Measurements from ENCODE around the gene ASB1.

Gene ASB1

GRCh38 chr2:238415036-238415764 lies 11.5 kb upstream of the ASB1 start:
- no peak for DNase-seq (ENCODE audit: low read depth, low spot score)
- WGBS (ENCODE audit: insufficient coverage, insufficient read length): no CpG with 5 or more reads among the region's 12 CpGs
- H3K4me1 ChIP-seq (ENCODE audit: control insufficient read depth, insufficient read depth, low read length): no peaks in the 10 kb centered on the region
- no peaks in the 10 kb centered on the region for H3K36me3 ChIP-seq (ENCODE audit: control insufficient read depth, insufficient read depth, low read length)
- no peak overlapping the region for H3K4me3 ChIP-seq (ENCODE audit: low read length)
- no peaks in the 10 kb centered on the region; the same call in 1 of the 2 replicates for H3K9me3 ChIP-seq (ENCODE audit: control insufficient read depth, insufficient read depth, low read length)
- H3K27me3 ChIP-seq (ENCODE audit: control insufficient read depth, insufficient read depth, low read length): no peaks in the 10 kb centered on the region
- no peak overlapping the region for H3K27ac ChIP-seq (ENCODE audit: low read length)

GRCh38 chr2:238415893-238416292 lies 10.8 kb upstream of the ASB1 start:
- Histone ChIP-seq H3K4me1 (ENCODE audit: control insufficient read depth, insufficient read depth, low read length) (0 out of 2 replicates have a peak, but pooled peaks cover 1% of the 10 kb centered on the region), H3K4me3 (ENCODE audit: low read length) (no peak overlapping the region), H3K36me3 (ENCODE audit: control insufficient read depth, insufficient read depth, low read length) (no peaks in the 10 kb centered on the region), H3K27ac (ENCODE audit: low read length) (no peak overlapping the region), H3K9me3 (ENCODE audit: control insufficient read depth, insufficient read depth, low read length) (no peaks in the 10 kb centered on the region; the same call in 1 of the 2 replicates), H3K27me3 (ENCODE audit: control insufficient read depth, insufficient read depth, low read length) (no peaks in the 10 kb centered on the region)
- no CpG with 5 or more reads among the region's 5 CpGs for WGBS (ENCODE audit: insufficient coverage, insufficient read length)
- no peak for DNase-seq (ENCODE audit: low read depth, low spot score)

GRCh38 chr2:238418196-238418998 lies 8.3 kb upstream of the ASB1 start:
- Histone ChIP-seq H3K4me1 (ENCODE audit: control insufficient read depth, insufficient read depth, low read length) (0 out of 2 replicates have a peak, but pooled peaks cover 1% of the 10 kb centered on the region), H3K9me3 (ENCODE audit: control insufficient read depth, insufficient read depth, low read length) (no peaks in the 10 kb centered on the region; the same call in 1 of the 2 replicates), H3K27me3 (ENCODE audit: control insufficient read depth, insufficient read depth, low read length) (no peaks in the 10 kb centered on the region), H3K27ac (ENCODE audit: low read length) (no peak overlapping the region), H3K36me3 (ENCODE audit: control insufficient read depth, insufficient read depth, low read length) (no peaks in the 10 kb centered on the region), H3K4me3 (ENCODE audit: low read length) (no peak overlapping the region)
- no CpG with 5 or more reads among the region's 6 CpGs for WGBS (ENCODE audit: insufficient coverage, insufficient read length)
- DNase-seq (ENCODE audit: low read depth, low spot score): no peak

- no peak overlapping the region for H3K4me3 ChIP-seq (ENCODE audit: low read length)
- H3K4me1 ChIP-seq (ENCODE audit: control insufficient read depth, insufficient read depth, low read length): 0 out of 2 replicates have a peak, but pooled peaks cover 1% of the 10 kb centered on the region
- no peaks in the 10 kb centered on the region for H3K36me3 ChIP-seq (ENCODE audit: control insufficient read depth, insufficient read depth, low read length)
- no CpG with 5 or more reads among the region's 2 CpGs for WGBS (ENCODE audit: insufficient coverage, insufficient read length)
- no peaks in the 10 kb centered on the region for H3K27me3 ChIP-seq (ENCODE audit: control insufficient read depth, insufficient read depth, low read length)
- no peak for DNase-seq (ENCODE audit: low read depth, low spot score)
- no peaks in the 10 kb centered on the region; the same call in 1 of the 2 replicates for H3K9me3 ChIP-seq (ENCODE audit: control insufficient read depth, insufficient read depth, low read length)
- H3K27ac ChIP-seq (ENCODE audit: low read length): no peak overlapping the region
Observed at GRCh38 chr2:238418999-238419546, 7.7 kb upstream of the ASB1 start.

GRCh38 chr2:238420442-238420841 lies 6.3 kb upstream of the ASB1 start:
- H3K27ac ChIP-seq (ENCODE audit: low read length): no peak overlapping the region
- no peaks in the 10 kb centered on the region for H3K27me3 ChIP-seq (ENCODE audit: control insufficient read depth, insufficient read depth, low read length)
- no peaks in the 10 kb centered on the region; the same call in 1 of the 2 replicates for H3K9me3 ChIP-seq (ENCODE audit: control insufficient read depth, insufficient read depth, low read length)
- whole genome bisulfite sequencing (ENCODE audit: insufficient coverage, insufficient read length): no CpG with 5 or more reads among the region's 8 CpGs
- no peak overlapping the region for H3K4me3 ChIP-seq (ENCODE audit: low read length)
- DNase-seq (ENCODE audit: low read depth, low spot score): no peak
- H3K36me3 ChIP-seq (ENCODE audit: control insufficient read depth, insufficient read depth, low read length): no peaks in the 10 kb centered on the region
- 0 out of 2 replicates have a peak, but pooled peaks cover 1% of the 10 kb centered on the region for H3K4me1 ChIP-seq (ENCODE audit: control insufficient read depth, insufficient read depth, low read length)

GRCh38 chr2:238420878-238421694 lies 5.6 kb upstream of the ASB1 start:
- WGBS (ENCODE audit: insufficient coverage, insufficient read length): no CpG with 5 or more reads among the region's 16 CpGs
- no peak overlapping the region for H3K4me3 ChIP-seq (ENCODE audit: low read length)
- H3K36me3 ChIP-seq (ENCODE audit: control insufficient read depth, insufficient read depth, low read length): no peaks in the 10 kb centered on the region
- H3K27ac ChIP-seq (ENCODE audit: low read length): no peak overlapping the region
- H3K4me1 ChIP-seq (ENCODE audit: control insufficient read depth, insufficient read depth, low read length): peaks cover 4% of the 10 kb centered on the region; the same call in 1 of the 2 replicates
- no peak for DNase-seq (ENCODE audit: low read depth, low spot score)
- H3K27me3 ChIP-seq (ENCODE audit: control insufficient read depth, insufficient read depth, low read length): no peaks in the 10 kb centered on the region
- H3K9me3 ChIP-seq (ENCODE audit: control insufficient read depth, insufficient read depth, low read length): no peaks in the 10 kb centered on the region; the same call in 1 of the 2 replicates

- Histone ChIP-seq H3K27ac (ENCODE audit: low read length) (no peak overlapping the region), H3K4me3 (ENCODE audit: low read length) (no peak overlapping the region), H3K9me3 (ENCODE audit: control insufficient read depth, insufficient read depth, low read length) (no peaks in the 10 kb centered on the region), H3K27me3 (ENCODE audit: control insufficient read depth, insufficient read depth, low read length) (no peaks in the 10 kb centered on the region), H3K4me1 (ENCODE audit: control insufficient read depth, insufficient read depth, low read length) (peaks cover 4% of the 10 kb centered on the region; the same call in 1 of the 2 replicates), H3K36me3 (ENCODE audit: control insufficient read depth, insufficient read depth, low read length) (no peaks in the 10 kb centered on the region)
- no CpG with 5 or more reads among the region's 18 CpGs for WGBS (ENCODE audit: insufficient coverage, insufficient read length)
- no peak for DNase-seq (ENCODE audit: low read depth, low spot score)
Observed at GRCh38 chr2:238421695-238422035, 5.1 kb upstream of the ASB1 start.

GRCh38 chr2:238422285-238422684 lies 4.4 kb upstream of the ASB1 start:
- Histone ChIP-seq H3K4me1 (ENCODE audit: control insufficient read depth, insufficient read depth, low read length) (peaks cover 4% of the 10 kb centered on the region; the same call in 1 of the 2 replicates), H3K4me3 (ENCODE audit: low read length) (no peak overlapping the region), H3K27ac (ENCODE audit: low read length) (no peak overlapping the region), H3K27me3 (ENCODE audit: control insufficient read depth, insufficient read depth, low read length) (no peaks in the 10 kb centered on the region), H3K9me3 (ENCODE audit: control insufficient read depth, insufficient read depth, low read length) (no peaks in the 10 kb centered on the region), H3K36me3 (ENCODE audit: control insufficient read depth, insufficient read depth, low read length) (no peaks in the 10 kb centered on the region)
- WGBS (ENCODE audit: insufficient coverage, insufficient read length): no CpG with 5 or more reads among the region's 10 CpGs
- no peak for DNase-seq (ENCODE audit: low read depth, low spot score)

GRCh38 chr2:238422940-238423339 lies 3.8 kb upstream of the ASB1 start:
- DNase-seq (ENCODE audit: low read depth, low spot score): no peak
- no peaks in the 10 kb centered on the region for H3K27me3 ChIP-seq (ENCODE audit: control insufficient read depth, insufficient read depth, low read length)
- WGBS (ENCODE audit: insufficient coverage, insufficient read length): no CpG with 5 or more reads among the region's 7 CpGs
- H3K4me1 ChIP-seq (ENCODE audit: control insufficient read depth, insufficient read depth, low read length): peaks cover 4% of the 10 kb centered on the region; the same call in 1 of the 2 replicates
- no peaks in the 10 kb centered on the region for H3K36me3 ChIP-seq (ENCODE audit: control insufficient read depth, insufficient read depth, low read length)
- no peaks in the 10 kb centered on the region for H3K9me3 ChIP-seq (ENCODE audit: control insufficient read depth, insufficient read depth, low read length)
- H3K27ac ChIP-seq (ENCODE audit: low read length): no peak overlapping the region
- H3K4me3 ChIP-seq (ENCODE audit: low read length): no peak overlapping the region
